ENCODE data around the gene HEATR3. TPM values are rescaled to one million over a fixed set of nuclear protein-coding genes. Genes with fewer than 3 reads are reported as not detected.

The HEATR3 gene
- total and polyA plus RNA-seq, 2 of the 13 experiments (the other 11 are each of a cell fraction or from before 2014, with no cell fraction given), result 22.4 to 52.4 TPM

DNA sequence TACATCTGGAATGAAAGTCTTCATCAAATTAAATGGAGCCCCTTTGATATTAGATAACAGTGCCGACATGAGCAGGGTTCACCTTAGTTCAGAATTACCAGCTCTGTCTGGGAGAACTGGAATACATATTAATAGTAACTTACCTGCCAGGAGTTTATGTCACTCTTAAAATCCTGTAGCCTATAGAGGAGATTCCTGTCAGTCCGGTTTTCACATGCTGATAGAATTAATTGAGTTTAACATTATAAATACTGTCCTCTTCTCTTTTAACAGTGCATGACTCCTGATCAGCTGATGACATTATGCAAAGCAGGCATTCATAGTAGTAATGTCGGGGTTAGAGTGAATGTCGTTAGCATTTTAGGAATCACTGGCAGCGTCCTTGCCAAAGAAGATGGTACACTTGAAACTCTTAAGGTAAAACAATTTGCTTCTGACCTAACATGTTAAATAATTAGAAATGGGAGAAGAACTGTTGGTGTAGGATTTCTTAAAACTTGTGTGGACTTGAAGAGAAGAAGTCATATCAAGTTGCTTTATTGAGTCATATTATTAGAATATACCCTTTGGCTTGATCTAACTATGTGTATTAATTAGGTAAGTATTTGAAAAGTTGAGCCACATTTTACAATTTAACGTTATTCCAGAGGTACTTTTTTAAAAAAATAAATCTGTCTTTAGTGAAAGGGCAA lies 34.3 kb downstream of the HEATR3 start:
- H3K27me3 ChIP-seq (ENCODE audit: control insufficient read depth in 1 of 2, insufficient read depth in 2 of 2, low read length in 2 of 2), result no peaks in the 10 kb centered on the region
- no peak overlapping the region for H3K9ac ChIP-seq (ENCODE audit: insufficient read depth, low read depth, low read length)
- CTCF ChIA-PET (ENCODE audit: low intra/inter-chr PET ratio, low total read pairs), result no interaction called here
- no peak overlapping the region for H3K4me3 ChIP-seq (replicated peaks in 1 of 3; ENCODE audit: insufficient read depth in 1 of 3, low read depth in 2 of 3, low read length in 3 of 3)
- no peak overlapping the region for H3K27ac ChIP-seq (ENCODE audit: extremely low read length, insufficient read depth, low read length)
- FAIRE-seq, result no peak
- DNase-seq (ENCODE audit: low spot score), result no peak
- H2AFZ ChIP-seq (ENCODE audit: low read length), result no peak overlapping the region
- no peak overlapping the region for H3K4me2 ChIP-seq (ENCODE audit: low read depth, low read length)
- H4K20me1 ChIP-seq (ENCODE audit: insufficient read depth, low read length), result no peaks in the 10 kb centered on the region
- no peak for ATAC-seq
- BruUV-seq (replicated peaks), result no TSS peak
- intact Hi-C loops (cut with micrococcal nuclease; ENCODE audit: unreplicated experiment) (no loop called here), in situ Hi-C loops (cut with HindIII; ENCODE audit: extremely low pct_ligation_motif_present, low pct_unique_long_range_greater_than_20kb) (no loop called here)
- peaks cover 19 to 63% of the 10 kb centered on the region in 2 experiments for H3K36me3 ChIP-seq (replicated peaks in 1 of 2; ENCODE audit: control insufficient read depth in 1 of 2, insufficient read depth in 2 of 2, low read length in 2 of 2)
- POLR2A ChIA-PET, result no interaction called here
- 98% methylated on average over 6 of the region's 6 CpGs for WGBS (ENCODE audit: low lambda C conversion rate)
- no peaks in the 10 kb centered on the region for H3K9me3 ChIP-seq (ENCODE audit: low read length)
- H3K79me2 ChIP-seq (ENCODE audit: insufficient read depth, low read length), result no peaks in the 10 kb centered on the region
- H3K4me1 ChIP-seq (ENCODE audit: insufficient read depth, low read length), result no peaks in the 10 kb centered on the region
- TF ChIP-seq, protein P1, sequence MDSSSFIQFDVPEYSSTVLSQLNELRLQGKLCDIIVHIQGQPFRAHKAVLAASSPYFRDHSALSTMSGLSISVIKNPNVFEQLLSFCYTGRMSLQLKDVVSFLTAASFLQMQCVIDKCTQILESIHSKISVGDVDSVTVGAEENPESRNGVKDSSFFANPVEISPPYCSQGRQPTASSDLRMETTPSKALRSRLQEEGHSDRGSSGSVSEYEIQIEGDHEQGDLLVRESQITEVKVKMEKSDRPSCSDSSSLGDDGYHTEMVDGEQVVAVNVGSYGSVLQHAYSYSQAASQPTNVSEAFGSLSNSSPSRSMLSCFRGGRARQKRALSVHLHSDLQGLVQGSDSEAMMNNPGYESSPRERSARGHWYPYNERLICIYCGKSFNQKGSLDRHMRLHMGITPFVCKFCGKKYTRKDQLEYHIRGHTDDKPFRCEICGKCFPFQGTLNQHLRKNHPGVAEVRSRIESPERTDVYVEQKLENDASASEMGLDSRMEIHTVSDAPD (CRISPR knock-in tag; IDR thresholded peaks at IDR 0.05), result no peak
- no peak for TF ChIP-seq XRCC5 (optimal IDR thresholded peaks at IDR 0.05; ENCODE audit: low read length)
- TF ChIP-seq JDP2 (CRISPR knock-in tag; IDR thresholded peaks at IDR 0.05; ENCODE audit: borderline replicate concordance), result no peak
- TF ChIP-seq MBNL3 (CRISPR knock-in tag; conservative IDR thresholded peaks at IDR 0.05), result no peak
- TF ChIP-seq, protein P2, sequence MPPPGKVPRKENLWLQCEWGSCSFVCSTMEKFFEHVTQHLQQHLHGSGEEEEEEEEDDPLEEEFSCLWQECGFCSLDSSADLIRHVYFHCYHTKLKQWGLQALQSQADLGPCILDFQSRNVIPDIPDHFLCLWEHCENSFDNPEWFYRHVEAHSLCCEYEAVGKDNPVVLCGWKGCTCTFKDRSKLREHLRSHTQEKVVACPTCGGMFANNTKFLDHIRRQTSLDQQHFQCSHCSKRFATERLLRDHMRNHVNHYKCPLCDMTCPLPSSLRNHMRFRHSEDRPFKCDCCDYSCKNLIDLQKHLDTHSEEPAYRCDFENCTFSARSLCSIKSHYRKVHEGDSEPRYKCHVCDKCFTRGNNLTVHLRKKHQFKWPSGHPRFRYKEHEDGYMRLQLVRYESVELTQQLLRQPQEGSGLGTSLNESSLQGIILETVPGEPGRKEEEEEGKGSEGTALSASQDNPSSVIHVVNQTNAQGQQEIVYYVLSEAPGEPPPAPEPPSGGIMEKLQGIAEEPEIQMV (CRISPR knock-in tag; IDR thresholded peaks at IDR 0.05; ENCODE audit: low read depth), result no peak
- TF ChIP-seq MEIS1 (CRISPR knock-in tag; IDR thresholded peaks at IDR 0.05; ENCODE audit: borderline replicate concordance), result no peak
- TF ChIP-seq ARNT2 (CRISPR knock-in tag; IDR thresholded peaks at IDR 0.05; ENCODE audit: low read depth), result no peak
- TF ChIP-seq, protein P3, sequence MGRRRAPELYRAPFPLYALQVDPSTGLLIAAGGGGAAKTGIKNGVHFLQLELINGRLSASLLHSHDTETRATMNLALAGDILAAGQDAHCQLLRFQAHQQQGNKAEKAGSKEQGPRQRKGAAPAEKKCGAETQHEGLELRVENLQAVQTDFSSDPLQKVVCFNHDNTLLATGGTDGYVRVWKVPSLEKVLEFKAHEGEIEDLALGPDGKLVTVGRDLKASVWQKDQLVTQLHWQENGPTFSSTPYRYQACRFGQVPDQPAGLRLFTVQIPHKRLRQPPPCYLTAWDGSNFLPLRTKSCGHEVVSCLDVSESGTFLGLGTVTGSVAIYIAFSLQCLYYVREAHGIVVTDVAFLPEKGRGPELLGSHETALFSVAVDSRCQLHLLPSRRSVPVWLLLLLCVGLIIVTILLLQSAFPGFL (CRISPR knock-in tag; IDR thresholded peaks at IDR 0.05), result no peak
- TF ChIP-seq ZNF3 (CRISPR knock-in tag; IDR thresholded peaks at IDR 0.05), result no peak
- no peak for TF ChIP-seq ZNF562 (CRISPR knock-in tag; IDR thresholded peaks at IDR 0.05; ENCODE audit: borderline replicate concordance)
- no peak for TF ChIP-seq ZNF501 (CRISPR knock-in tag; IDR thresholded peaks at IDR 0.05)
- TF ChIP-seq ZNF720 (CRISPR knock-in tag; IDR thresholded peaks at IDR 0.05), result no peak
- TF ChIP-seq HOXA7 (CRISPR knock-in tag; IDR thresholded peaks at IDR 0.05), result no peak
- TF ChIP-seq POLR2AphosphoS5 (IDR thresholded peaks at IDR 0.05; ENCODE audit: low read depth, low read length), result no peak
- no peak for TF ChIP-seq RARG (CRISPR knock-in tag; IDR thresholded peaks at IDR 0.05; ENCODE audit: low read depth)
- TF ChIP-seq LCORL (IDR thresholded peaks at IDR 0.05), result no peak
- no peak for TF ChIP-seq LCORL (CRISPR knock-in tag; IDR thresholded peaks at IDR 0.05)
- TF ChIP-seq NBN (conservative IDR thresholded peaks at IDR 0.05), result no peak
- TF ChIP-seq, protein P4, sequence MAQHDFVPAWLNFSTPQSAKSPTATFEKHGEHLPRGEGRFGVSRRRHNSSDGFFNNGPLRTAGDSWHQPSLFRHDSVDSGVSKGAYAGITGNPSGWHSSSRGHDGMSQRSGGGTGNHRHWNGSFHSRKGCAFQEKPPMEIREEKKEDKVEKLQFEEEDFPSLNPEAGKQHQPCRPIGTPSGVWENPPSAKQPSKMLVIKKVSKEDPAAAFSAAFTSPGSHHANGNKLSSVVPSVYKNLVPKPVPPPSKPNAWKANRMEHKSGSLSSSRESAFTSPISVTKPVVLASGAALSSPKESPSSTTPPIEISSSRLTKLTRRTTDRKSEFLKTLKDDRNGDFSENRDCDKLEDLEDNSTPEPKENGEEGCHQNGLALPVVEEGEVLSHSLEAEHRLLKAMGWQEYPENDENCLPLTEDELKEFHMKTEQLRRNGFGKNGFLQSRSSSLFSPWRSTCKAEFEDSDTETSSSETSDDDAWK (CRISPR knock-in tag; IDR thresholded peaks at IDR 0.05), result no peak

Data from HepG2 (cell line).